C4-2B (cell line): ENCODE results near the gene PTPN2.

Experiments used
- H3K27ac ChIP-seq: fragments of 450-650 bp; 2 replicates; pipeline ENCODE4 v1.5.1; 2017
- CTCF ChIP-seq: fragments of 450-650 bp; conservative IDR thresholded peaks from 2 replicates; pipeline ENCODE4 v1.5.1; 2017; ENCODE audit warnings: mild to moderate bottlenecking
- ZFX ChIP-seq: fragments of 450-650 bp; IDR thresholded peaks from 2 replicates; pipeline ENCODE4 v1.6.1; 2017

Gene PTPN2

GRCh38 chr18:12803069-12803936, 80.7 kb downstream of the PTPN2 start:
- no peak for TF ChIP-seq ZFX
- TF ChIP-seq CTCF = no peak

GRCh38 chr18:12802538-12802937, 81.5 kb downstream of the PTPN2 start:
- H3K27ac ChIP-seq = no peak overlapping the region

More at GRCh38 chr18:12803069-12803936, 80.7 kb downstream of the PTPN2 start:
- H3K27ac ChIP-seq = no peak overlapping the region

GRCh38 chr18:12796448-12796847, 87.6 kb downstream of the PTPN2 start:
- no peak overlapping the region for H3K27ac ChIP-seq
- TF ChIP-seq ZFX = no peak
- no peak for TF ChIP-seq CTCF

More at GRCh38 chr18:12802538-12802937, 81.5 kb downstream of the PTPN2 start:
- no peak for TF ChIP-seq CTCF
- no peak for TF ChIP-seq ZFX

GRCh38 chr18:12791610-12792009, 92.4 kb downstream of the PTPN2 start:
- no peak overlapping the region for H3K27ac ChIP-seq
- TF ChIP-seq ZFX (no peak), CTCF (no peak)

GRCh38 chr18:12786669-12787068, 97.4 kb downstream of the PTPN2 start:
- no peak for TF ChIP-seq CTCF
- TF ChIP-seq ZFX = no peak
- H3K27ac ChIP-seq = no peak overlapping the region

GRCh38 chr18:12783524-12783923, 100.5 kb downstream of the PTPN2 start:
- TF ChIP-seq CTCF (no peak), ZFX (no peak)
- no peak overlapping the region for H3K27ac ChIP-seq

GRCh38 chr18:12782521-12782920, 101.5 kb downstream of the PTPN2 start:
- no peak overlapping the region for H3K27ac ChIP-seq
- TF ChIP-seq CTCF (no peak), ZFX (no peak)
